Measurements from ENCODE around the gene KDM4B.
"Not testable (repeated sequence)": the region's sequence is repeated elsewhere in the genome, so short reads cannot be mapped to it uniquely, and the experiment has no call there.

KDM4B gene

DNA sequence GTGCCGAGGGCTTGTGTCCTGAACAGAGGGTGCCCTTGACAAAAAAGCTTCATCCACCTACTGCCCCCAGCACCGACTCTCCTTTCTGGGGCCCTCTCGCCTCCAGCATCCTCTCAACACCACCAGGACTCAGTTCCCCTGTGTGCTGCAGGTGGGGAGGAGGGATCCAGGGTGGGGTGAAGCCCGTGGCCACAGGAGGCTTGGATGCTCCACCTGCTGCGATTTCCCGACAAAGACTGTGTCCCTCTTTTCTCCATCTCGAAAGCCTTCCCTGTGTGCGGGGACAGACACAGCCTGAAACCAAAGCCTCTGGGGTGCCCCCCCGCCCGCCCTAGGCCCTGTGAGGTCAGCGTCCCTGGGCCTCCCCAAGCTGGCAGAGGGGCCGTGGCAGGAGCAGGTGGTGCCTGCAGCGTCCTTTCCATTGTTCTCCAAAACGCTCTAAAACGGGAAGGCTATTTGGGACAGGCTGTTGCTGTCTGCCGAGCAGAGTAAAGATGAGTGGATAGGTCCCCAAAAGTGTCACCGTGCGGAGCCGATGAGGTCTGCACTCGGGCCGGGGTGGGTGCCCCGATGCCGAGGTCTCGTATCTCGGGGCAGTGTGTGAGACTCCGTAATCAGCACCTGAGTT, 186.0 kb downstream of the KDM4B start:
- DNase-seq: no peak

DNA sequence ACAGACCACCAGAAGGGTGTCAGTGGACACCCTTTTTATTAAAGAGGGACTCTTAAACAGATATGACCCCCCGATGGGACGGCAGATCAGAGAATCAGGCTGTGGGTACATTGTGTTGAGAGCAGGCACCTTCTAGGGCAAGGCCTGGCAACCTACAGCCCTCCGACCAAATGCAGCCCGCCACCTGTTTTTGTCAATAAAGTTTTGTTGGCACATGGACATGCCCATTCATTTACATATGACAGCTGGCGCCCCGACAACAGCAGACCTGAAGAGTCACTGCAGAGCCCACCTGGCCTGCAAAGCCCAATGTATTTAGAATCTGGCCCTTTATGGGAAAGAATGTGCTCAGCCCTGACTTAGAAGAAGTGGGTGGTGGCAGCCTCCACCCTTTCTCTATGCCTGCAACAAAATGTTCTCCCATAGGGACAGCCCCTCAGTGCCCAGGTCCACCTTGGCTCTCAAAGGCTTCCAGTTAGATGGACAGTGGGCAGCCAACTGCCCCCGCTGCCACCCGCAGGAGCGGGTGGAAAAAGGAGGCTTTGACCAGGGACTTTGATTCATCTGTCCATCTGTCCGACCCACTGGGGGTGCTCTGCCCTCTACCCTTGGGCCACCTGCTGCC, 186.8 kb downstream of the KDM4B start:
- no peak for DNase-seq

DNA sequence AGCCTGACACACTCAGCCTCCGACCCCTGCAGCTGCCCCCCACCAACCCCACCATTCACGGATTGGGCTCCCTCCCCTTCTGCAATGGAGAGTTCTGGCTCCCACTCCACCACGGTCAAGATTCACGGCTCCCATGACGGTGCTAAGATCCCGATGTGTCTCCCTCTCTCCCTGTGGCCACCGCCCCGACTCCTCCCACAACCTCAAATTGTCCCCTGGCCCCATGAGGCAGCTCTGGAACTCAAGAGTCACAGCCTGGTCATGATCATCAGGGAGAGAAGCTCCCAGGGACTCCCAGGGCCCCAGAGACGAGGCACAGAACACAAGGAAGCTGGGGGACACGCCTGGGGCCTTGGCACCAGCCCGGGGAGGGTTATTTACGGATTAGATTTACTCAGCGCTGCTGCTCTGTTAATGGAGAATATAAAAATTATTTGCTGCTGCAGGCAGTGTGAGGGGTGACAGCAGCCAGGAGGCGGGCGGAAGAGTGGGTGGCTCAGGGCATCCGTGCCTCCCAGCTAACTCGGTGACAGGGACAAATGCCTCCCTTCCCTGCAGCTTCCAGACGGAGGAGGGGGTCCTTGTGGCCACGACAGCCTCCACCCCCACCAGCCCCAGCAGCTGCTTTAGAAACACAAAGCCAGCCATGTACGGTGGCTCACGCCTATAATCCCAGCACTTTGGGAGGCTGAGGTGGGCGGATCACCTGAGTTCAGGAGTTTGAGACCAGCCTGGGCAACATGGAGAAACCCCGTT, 187.5 kb downstream of the KDM4B start:
- DNase-seq: no peak

DNA sequence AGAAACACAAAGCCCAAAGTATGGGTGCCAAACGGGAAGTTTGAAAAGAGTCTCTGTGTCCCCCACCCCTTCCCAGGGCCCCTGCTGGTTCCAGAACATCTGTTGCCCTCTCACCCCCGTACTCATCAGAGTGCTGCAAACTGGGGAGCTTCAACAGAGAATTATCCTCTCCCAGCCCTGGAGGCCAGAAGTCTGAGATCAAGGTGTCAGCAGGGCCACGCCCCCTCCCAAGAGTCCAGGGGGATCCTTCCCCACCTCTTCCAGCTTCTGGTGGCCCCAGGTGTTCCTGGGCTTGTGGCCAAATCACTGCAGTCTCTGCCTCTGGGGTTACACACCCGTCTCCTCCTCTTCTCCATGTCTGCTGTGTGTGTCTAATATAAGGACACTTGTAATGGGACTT, 188.3 kb downstream of the KDM4B start:
- DNase-seq: no peak

DNA sequence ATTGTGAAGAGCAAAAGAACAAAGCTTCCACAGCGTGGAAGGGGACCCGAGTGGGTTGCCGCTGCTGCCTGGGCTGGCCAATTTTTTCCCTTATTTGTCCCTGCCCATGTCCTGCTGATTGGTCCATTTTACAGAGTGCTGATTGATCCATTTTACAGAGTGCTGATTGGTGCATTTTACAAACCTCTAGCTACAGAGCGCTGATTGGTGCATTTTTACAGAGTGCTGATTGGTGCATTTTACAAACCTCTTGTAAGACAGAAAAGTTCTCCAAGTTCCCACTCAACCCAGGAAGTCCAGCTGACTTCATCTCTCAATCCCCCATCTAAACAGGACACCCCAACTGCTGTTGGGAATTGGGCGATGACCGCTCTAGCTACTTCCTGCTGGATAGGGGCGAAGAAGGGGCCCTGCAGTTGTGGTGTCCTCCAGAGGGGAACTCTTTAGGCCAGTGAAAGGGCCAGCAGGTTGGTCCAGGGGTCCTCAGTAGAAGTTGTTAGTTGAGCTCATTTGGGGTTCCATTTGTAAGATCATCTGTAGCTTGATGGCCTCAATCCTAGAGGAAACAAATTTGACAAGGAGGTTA, 189.7 kb downstream of the KDM4B start:
- not testable (repeated sequence) for DNase-seq

DNA sequence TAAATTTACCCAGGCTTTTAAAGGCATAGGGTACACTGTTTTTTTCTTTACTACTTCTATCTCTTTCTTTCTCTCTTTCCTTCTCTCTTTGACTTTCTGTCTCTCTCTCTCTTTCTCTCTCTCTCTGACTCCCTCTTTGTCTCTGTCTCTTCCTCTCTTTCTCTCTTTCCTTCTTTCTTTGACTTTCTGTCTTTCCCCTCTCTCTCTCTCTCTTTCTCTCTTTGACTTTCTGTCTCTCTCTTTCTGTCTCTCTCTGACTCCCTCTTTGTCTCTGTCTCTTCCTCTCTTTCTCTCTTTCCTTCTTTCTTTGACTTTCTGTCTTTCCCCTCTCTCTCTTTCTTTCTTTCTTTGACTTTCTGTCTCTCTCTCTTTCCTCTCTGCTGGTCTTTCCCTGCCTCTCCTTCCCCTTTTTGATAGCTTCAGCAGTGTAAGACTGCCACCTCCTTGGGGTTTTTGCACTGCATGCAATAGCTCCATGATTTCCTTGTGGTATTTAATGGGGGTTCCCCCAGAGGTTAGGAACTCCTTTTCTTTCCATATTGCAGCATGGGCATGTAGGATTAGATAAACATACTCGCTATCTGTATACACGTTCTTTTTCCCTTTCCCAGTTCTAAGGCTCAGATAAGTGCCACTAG, 191.4 kb downstream of the KDM4B start:
- DNase-seq: not testable (repeated sequence)

DNA sequence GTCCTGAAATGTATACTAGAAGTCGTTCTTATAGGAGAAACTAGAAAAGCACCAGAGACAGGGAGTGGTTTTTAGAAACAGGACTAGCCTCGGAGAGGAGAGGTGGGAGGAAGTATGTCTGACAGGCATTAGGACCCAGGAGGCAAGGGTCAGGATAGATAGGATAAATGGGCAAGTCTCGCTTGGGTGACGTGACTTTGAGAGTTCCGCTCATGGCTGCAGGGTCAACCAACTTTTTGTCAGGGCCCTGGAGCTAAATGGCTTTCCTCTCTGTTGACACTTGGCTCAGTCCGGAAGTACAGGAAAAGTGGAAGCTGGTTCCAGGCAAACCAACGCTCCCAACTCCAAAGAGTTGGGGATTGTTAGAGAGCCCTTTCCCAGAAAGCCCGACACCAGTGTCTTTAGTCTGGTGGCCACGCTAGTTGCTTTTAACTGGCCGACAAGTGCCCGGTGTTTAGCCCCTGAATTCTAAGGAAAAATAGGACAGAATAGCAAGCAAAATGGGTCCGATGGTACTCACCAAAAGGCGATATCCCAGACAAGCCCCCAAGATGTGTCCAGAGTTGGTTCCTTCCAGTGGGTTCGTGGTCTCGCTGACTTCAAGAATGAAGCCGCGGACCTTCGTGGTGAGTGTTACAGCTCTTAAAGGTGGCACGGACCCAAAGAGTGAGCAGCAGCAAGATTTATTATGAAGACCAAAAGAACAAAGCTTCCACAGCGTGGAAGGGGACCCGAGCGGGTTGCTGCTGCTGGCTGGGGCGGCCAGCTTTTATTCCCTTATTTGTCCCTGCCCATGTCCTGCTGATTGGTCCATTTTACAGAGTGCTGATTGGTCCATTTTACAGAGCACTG, 196.2 kb downstream of the KDM4B start:
- DNase-seq: not testable (repeated sequence)

DNA sequence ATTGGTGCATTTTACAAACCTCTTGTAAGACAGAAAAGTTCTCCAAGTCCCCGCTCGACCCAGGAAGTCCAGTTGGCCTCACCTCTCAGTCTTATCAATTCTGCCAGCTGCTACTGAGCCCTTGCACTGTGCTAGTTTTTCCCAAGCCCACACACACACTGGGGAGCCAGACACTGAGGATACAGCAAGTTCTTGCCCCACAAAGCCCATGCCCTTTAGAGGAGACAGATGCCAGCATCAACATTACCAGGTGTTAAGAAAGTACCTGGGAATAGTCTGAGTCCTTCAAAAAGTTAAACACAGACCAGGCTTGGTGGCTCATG, 196.7 kb downstream of the KDM4B start:
- DNase-seq: no peak

DNA sequence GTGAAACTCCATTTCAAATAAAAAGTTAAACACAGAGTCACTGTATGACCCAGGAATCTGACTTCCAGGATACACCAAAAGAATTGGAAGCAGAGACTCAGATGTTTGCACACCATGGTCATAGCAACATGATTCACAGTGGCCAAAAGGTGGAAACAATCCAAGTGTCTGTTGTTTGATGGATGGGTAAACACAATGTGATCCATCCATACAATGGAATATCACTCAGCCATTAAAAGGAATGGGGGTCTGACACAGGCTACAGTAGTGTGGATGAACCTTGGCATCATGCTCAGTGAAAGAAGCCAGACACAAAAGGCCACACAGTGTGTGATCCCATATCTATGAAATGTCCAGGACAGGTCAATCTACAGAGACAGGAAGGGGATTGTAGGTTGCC, 197.3 kb downstream of the KDM4B start:
- no peak for DNase-seq

DNA sequence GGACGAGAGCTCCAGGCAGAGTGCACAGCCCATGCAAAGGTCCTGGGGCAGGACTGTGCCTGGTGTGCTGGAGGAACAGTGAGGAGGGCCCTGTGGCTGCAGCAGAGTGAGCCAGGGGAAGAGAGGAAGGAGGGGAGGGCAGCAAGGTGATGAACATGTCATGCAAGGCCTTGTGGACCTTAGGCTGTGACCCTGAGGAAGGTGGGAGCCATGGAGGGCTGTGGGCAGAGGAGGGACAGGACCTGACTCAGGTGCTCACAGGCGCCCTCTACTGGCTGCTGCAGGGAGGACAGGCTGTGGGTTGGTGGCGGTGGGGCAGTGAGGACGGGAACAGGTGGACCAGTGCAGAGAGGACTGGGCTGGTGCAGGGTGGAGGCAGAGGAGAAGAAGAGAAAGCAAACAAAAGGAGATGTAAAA, 201.4 kb downstream of the KDM4B start:
- peak; percentile 26 for DNase-seq

DNA sequence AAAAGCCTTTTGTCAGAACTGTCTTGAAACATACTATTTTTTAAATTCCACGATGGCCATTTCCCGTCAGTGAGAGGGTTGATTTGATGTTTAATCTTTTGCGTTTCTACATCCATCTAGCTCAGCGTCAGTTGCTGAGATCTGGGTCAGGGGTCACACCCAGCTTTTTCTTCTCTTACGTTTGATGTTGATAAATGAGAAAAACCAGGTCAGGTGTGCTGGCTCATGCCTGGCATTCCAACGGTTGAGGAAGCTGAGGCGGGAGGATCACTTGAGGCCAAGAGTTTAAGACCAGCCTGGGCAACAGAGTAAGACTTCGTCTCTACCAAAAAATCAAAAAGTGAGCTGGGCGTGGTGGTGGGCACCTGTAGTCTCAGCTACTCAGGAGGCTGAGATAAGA, 202.8 kb downstream of the KDM4B start:
- no peak for DNase-seq

DNA sequence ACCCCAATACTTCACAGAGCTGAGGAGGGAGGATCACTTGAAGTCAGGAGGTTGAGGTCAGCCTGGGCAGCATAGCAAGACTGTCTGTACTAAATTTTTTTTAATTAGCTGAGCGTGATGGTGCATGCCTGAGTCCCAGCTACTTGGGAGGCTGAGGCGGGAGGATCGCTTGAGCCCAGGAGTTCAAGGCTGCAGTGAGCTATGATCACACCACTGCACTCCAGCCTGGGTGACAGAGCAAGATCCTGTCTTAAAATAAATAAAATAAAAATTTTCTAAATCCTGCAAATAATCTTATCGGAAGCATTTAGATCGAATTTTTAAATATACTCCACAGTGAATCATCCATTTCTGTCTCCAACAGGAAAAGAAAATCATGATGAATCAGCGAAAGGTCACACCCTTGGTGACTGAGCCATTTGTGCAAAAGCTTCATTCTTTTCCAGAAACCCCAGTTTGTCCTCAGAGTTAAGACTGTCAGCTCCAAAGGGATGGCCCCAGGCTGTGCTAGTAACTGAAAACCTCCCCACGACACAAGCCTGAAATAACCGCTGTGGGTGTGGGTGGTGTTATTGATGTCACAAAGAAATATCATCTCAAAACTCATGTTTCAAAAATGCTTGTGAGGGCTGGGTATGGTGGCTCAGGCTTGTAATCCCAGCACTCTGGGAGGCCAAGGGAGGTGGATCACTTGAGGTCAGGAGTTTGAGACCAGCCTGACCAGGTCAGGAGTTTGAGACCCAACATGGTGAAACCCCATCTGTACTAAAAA, 204.1 kb downstream of the KDM4B start:
- peak; percentile 10 for DNase-seq

DNA sequence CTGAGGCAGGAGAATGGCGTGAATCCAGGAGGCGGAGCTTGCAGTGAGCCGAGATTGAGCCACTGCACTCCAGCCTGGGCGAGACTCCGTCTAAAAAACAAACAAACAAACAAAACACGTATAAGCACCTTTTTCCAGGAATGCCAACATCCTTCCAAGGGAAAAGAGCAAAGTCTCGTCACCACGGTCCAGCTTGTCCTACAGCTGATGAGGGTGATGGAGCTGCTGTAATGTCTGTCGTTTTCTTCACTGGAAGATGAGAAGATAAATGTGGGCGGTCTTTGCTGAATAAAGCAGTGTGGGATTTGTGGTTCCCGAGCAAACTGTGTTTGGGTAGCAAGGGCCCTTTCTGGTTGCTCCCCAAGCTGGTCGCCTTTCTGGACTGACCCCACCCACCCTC, 205.1 kb downstream of the KDM4B start:
- DNase-seq: no peak

DNA sequence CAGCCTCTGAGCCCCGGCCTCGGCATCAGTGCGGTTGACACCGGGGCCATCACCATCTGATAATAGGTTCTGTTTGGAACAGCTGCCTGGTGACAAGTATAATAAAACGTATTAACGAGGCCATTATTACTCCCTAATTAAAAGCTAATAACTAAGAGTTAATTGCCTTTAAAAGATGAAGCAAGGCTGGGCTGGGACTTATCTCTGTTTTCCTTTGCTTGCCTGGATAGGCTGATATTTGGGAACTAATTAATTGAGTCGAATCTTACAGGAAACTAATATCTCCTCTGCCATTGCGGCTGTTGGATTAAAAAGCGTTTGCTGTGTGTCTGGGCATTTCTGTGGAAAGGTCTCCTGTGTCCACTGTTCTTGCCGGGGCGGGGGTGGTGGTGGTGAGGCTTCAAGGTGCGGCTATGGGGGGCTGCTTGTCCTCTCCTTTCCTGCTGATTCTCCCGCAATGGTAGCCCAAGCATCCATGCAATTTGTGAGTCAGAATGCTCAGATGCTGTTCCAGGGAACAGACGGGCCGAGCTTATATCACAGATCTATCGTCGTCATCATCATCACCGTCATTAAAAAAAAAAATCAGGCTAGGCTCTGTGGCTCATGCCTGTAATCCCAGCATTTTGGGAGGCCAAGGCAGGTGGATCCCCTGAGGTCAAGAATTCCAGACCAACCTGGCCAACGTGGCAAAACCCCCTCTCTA, 209.0 kb downstream of the KDM4B start:
- no peak for DNase-seq

DNA sequence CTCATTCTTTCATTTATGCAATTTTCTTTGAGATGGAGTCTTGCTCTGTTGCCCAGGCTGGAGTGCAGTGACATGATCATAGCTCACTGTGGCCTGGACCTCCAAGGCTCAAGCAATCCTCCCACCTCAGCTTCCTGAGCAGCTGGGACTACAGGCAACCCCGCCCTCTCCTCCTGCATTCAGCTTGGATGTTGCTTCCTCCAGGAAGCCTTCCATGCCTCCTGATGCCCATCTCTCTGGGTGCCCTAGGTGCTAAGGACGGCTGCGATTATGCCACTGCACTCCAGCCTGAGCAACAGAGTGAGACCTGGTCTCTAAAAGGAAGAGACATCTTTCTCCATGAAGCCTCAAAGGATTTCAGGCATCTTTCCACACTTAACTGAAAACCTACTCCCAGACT, 209.9 kb downstream of the KDM4B start:
- DNase-seq: no peak

DNA sequence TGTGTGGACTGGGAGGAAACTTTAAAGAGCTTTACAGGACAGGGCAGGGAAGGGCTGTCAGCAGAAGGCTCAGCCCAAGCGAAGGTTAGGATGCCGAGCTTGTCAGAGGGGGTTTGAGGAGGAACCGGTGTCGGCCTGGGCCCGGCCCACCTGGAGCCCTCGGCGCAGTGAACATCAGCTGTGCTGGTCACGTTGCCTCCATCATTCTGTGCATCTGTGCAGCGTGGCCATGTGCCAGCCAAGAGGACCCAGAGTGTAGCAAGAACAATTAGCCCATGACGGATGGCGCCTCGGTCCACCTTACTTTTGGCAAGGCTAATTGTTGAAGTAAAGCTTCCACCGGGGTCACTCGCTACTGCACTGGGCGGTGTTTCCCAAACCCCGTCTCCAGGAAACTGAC, 210.3 kb downstream of the KDM4B start:
- no peak for DNase-seq

DNA sequence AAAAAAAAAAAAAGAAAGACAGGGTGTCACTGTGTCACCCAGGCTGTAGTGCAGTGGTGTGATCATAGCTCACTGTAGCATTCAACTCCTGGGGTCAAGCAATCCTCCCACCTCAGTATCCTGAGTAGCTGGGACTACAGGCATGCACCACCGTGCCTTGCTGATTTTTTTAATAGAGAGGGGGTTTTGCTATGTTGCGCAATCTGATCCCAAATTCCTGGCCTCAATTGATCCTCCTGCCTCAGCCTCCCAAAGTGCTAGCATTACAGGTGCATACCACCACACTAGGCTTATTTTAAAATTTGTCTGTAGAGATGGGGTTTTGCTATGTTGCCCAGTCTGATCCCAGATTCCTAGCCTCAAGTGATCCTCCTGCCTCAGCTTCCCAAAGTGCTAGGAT, 212.4 kb downstream of the KDM4B start:
- no peak for DNase-seq

DNA sequence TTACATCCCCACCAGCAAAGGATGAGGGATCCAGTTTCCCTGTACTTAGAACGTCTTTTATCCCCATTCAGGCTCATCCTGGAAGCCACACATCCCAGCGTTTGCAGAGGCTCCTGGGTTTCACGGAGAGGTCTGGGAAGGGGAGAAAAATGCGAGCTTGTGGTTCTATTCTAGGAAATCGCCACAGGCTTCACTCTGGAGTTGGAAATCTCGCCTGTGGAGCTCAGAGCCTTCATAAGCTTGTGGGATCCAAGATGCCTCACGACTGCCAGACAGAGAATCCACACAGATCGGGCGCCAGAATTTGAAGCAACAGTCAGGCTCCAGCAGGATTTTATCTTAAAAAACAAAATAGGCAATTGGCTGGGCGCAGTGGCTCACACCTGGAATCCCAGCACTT, 213.8 kb downstream of the KDM4B start:
- no peak for DNase-seq

DNA sequence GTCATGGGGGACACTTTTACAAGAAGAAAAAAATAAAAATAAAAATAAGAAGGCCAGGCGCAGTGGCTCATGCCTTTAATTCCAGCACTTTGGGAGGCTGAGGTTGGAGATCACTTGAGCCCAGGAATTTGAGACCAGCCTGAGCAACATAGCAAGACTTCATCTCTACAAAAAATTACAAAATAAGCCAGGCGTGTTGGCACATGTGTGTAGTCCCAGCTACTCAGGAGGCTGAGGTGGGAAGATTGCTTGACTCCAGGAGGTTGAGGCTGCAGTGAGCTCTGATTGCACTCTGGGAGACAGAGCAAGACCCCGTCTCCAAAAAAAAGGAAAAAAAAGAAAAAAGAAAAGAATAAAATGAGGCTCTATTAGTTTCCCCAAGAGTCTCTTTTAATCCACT, 214.7 kb downstream of the KDM4B start:
- no peak for DNase-seq

DNA sequence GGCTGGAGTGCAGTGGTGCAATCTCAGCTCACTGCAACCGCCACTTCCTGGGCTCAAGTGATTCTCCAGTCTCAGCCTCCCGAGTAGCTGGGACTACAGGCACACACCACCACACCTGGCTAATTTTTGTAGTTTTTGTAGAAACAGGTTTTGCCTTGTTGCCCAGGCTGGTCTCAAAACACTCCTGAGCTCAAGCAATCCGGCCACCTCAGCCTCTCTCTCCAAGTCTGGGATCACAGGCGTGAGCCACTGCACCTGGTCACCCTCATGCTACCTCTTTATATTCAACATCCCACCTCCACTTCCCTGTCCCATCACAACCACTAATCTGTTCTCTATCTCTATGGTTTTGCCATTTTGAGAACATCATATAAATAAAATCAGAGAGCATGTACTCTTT, 216.0 kb downstream of the KDM4B start:
- DNase-seq: no peak

Data from OCI-M1 (cell line).